Fibroblast of villous mesenchyme (primary cell): ENCODE data around the gene ARID1B. TPM values are rescaled to one million over a fixed set of nuclear protein-coding genes. Genes with fewer than 3 reads are reported as not detected.

Experiments
- DNase-seq: peaks from one replicate; pipeline ENCODE4 v3.0.0-alpha.2; 2010; ENCODE audit warnings: low read depth
- H3K4me3 ChIP-seq: 2 replicates; pipeline ENCODE4 v1.5.1; 2011; ENCODE audit warnings: low read depth, mild to moderate bottlenecking, low read length
- CTCF ChIP-seq: IDR thresholded peaks from 2 replicates; pipeline ENCODE4 v1.5.1; 2012; ENCODE audit warnings: low read depth, mild to moderate bottlenecking, low read length; ENCODE audit not compliant: insufficient read depth
- total RNA-seq: library from RNA; depleted of rRNA; stranded (reverse); fragments of >200 nt; gene quantifications from 2 replicates; pipeline ENCODE4 v1.2.3, GENCODE V29; 2012

The ARID1B gene
- total RNA-seq, 1 donor, result 41.0 TPM

GRCh38 chr6:157187182-157188083, 410.3 kb downstream of the ARID1B start:
- H3K4me3 ChIP-seq, result no peak overlapping the region
- no peak for TF ChIP-seq CTCF
- no peak for DNase-seq

- DNase-seq, result no peak
- TF ChIP-seq CTCF, result no peak
- no peak overlapping the region for H3K4me3 ChIP-seq
These were observed 411.0 kb downstream of the ARID1B start for GRCh38 chr6:157188213-157188612.

GRCh38 chr6:157193443-157193996, 416.3 kb downstream of the ARID1B start:
- H3K4me3 ChIP-seq, result no peak overlapping the region
- DNase-seq, result no peak
- TF ChIP-seq CTCF, result no peak

GRCh38 chr6:157194110-157194509, 416.9 kb downstream of the ARID1B start:
- H3K4me3 ChIP-seq, result no peak overlapping the region
- TF ChIP-seq CTCF, result no peak

GRCh38 chr6:157194643-157195042, 417.5 kb downstream of the ARID1B start:
- peak; percentile 7 for DNase-seq
- H3K4me3 ChIP-seq, result no peak overlapping the region
- TF ChIP-seq CTCF, result no peak

More at GRCh38 chr6:157194110-157194509, 416.9 kb downstream of the ARID1B start:
- DNase-seq, result no peak

- no peak for TF ChIP-seq CTCF
- no peak for DNase-seq
- no peak overlapping the region for H3K4me3 ChIP-seq
These were observed 419.2 kb downstream of the ARID1B start for GRCh38 chr6:157196391-157196790.
